OCI-M2 (cell line): ENCODE data around the gene DRD3.

Source experiments
- DNase-seq: peaks from one replicate; lab custom pipeline; 2025; ENCODE audit not compliant: unreplicated experiment; lab: John Stamatoyannopoulos, UW

Gene DRD3

GRCh38 chr3:114178770-114179368 lies at the start of gene DRD3:
DRD3 (minus strand) TSS chr3:114179052; CDS start chr3:114171992, 7,060 bp downstream.
- DNase-seq: no peak

GRCh38 chr3:114227076-114227475 lies 48.2 kb upstream of the DRD3 start:
- no peak for DNase-seq

- no peak for DNase-seq
These were observed 47.5 kb upstream of the DRD3 start for GRCh38 chr3:114226313-114226712.

GRCh38 chr3:114223143-114223542 lies 44.3 kb upstream of the DRD3 start:
- DNase-seq: no peak

GRCh38 chr3:114221881-114222264 lies 43.0 kb upstream of the DRD3 start:
- no peak for DNase-seq

GRCh38 chr3:114221165-114221880 lies 42.5 kb upstream of the DRD3 start:
- no peak for DNase-seq

GRCh38 chr3:114219741-114220140 lies 40.9 kb upstream of the DRD3 start:
- no peak for DNase-seq

- DNase-seq: no peak
These were observed 39.8 kb upstream of the DRD3 start for GRCh38 chr3:114218578-114219185.

GRCh38 chr3:114218006-114218405 lies 39.2 kb upstream of the DRD3 start:
- no peak for DNase-seq

- no peak for DNase-seq
These were observed 38.4 kb upstream of the DRD3 start for GRCh38 chr3:114217266-114217665.

- no peak for DNase-seq
These were observed 37.5 kb upstream of the DRD3 start for GRCh38 chr3:114216186-114216970.

GRCh38 chr3:114214542-114215341 lies 35.9 kb upstream of the DRD3 start:
- no peak for DNase-seq

GRCh38 chr3:114213627-114214541 lies 35.0 kb upstream of the DRD3 start:
- DNase-seq: no peak

GRCh38 chr3:114213292-114213626 lies 34.4 kb upstream of the DRD3 start:
- DNase-seq: no peak

GRCh38 chr3:114212646-114213045 lies 33.8 kb upstream of the DRD3 start:
- no peak for DNase-seq

- DNase-seq: no peak
These were observed 28.9 kb upstream of the DRD3 start for GRCh38 chr3:114207768-114208167.

GRCh38 chr3:114206342-114206741 lies 27.5 kb upstream of the DRD3 start:
- no peak for DNase-seq

GRCh38 chr3:114205541-114205940 lies 26.7 kb upstream of the DRD3 start:
- no peak for DNase-seq

GRCh38 chr3:114194750-114195149 lies 15.9 kb upstream of the DRD3 start:
- no peak for DNase-seq

- DNase-seq: no peak
These were observed 13.3 kb upstream of the DRD3 start for GRCh38 chr3:114192136-114192535.
